NT2/D1 (cell line): Measurements from ENCODE around the gene SORCS1.

Source experiments
- SUZ12 ChIP-seq: IDR thresholded peaks from 2 replicates; pipeline ENCODE4 v1.6.1; 2011; ENCODE audit not compliant: insufficient read length, insufficient read depth; ENCODE audit errors: extremely low read depth
- ZNF274 ChIP-seq: IDR thresholded peaks from 2 replicates; pipeline ENCODE4 v1.6.1; 2011; ENCODE audit warnings: mild to moderate bottlenecking, low read depth, low read length

DNA sequence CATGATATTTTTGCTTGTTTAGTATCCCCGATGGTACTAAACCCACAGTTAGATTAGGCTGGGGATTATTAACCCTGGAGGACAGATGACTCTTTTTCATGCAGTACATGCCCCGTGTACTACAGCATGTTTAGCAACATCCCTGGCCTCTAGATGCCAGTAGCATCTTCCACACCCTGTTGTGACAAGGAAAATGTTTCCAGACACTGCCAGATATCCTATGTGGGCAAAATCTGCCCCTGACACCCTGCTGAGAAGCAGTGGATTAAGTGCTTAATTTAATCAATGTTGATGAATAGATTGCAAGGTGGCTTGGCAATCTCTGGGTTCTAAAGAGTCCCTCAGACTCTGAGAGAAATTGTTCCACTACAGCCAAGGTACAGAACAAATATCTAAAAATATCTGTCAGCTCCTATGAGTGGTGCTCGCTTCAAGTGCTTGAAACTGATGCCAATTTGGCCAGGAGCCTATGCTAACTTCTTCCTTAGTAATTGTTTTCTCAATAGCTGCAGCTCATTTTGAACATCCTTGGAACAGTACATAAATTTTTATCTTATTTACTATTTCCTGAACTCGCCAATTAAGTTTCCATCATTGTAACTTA, 247.0 kb downstream of the SORCS1 start:
- TF ChIP-seq SUZ12: no peak
- no peak for TF ChIP-seq ZNF274
